Measurements from ENCODE around the gene CD300LG.
"Not testable (repeated sequence)": the region's sequence is repeated elsewhere in the genome, so short reads cannot be mapped to it uniquely, and the experiment has no call there.

The CD300LG gene

GRCh38 chr17:43826206-43826605 is 20.8 kb upstream of the CD300LG start:
- DNase-seq = no peak

GRCh38 chr17:43827596-43827995 is 19.4 kb upstream of the CD300LG start:
- DNase-seq = no peak

DNA sequence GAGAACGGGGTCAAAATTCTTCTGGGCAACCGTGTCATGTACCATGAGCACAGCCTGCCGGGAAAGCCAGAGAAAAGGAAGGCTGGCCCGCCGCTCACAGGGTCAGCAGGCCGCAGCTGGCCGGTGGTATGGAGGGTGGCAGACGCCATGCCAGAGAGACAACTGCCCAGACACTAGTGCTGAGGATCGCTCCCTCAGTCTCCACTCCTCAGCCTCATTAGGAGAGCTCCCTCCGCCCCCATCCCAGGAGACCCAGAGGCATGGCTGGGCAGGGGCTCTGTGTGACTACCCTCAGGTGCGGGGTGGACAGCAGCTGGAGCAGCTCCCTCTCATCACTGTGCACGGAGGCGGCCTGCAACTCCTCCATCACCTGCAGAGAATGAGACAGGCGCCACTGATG is 17.2 kb upstream of the CD300LG start:
- DNase-seq = no peak

DNA sequence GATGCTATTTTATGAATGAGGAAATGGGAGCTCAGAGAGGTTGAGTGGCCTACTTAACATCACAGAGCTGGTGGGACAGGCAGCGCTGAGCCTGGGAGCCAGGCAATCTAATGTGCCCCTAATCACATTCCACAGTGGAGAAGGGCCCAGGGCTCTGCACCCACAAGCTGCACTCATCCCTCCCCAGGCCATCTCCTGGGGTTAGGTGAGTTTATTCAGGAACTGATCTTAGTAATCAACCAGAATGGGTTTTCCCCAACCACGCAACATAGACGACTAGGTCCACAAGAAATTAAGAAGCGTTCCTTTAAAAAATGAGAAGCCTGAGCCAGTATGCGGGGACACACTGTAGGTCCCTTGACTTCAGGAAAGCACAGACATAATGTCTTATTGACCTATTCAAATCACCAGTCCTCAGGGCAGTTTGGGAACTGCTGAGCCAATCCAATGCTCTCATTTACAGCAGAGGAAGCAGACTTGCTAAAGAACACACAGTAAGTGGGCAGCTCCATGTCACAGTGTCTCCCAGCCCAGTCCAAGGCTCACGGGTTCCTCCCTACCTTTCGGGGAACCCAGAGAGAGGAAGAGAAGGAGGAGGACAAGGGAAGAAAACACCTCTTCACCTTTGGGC is 16.4 kb upstream of the CD300LG start:
- DNase-seq = no peak

- no peak for DNase-seq
Observed at GRCh38 chr17:43831633-43832032, 15.3 kb upstream of the CD300LG start.

DNA sequence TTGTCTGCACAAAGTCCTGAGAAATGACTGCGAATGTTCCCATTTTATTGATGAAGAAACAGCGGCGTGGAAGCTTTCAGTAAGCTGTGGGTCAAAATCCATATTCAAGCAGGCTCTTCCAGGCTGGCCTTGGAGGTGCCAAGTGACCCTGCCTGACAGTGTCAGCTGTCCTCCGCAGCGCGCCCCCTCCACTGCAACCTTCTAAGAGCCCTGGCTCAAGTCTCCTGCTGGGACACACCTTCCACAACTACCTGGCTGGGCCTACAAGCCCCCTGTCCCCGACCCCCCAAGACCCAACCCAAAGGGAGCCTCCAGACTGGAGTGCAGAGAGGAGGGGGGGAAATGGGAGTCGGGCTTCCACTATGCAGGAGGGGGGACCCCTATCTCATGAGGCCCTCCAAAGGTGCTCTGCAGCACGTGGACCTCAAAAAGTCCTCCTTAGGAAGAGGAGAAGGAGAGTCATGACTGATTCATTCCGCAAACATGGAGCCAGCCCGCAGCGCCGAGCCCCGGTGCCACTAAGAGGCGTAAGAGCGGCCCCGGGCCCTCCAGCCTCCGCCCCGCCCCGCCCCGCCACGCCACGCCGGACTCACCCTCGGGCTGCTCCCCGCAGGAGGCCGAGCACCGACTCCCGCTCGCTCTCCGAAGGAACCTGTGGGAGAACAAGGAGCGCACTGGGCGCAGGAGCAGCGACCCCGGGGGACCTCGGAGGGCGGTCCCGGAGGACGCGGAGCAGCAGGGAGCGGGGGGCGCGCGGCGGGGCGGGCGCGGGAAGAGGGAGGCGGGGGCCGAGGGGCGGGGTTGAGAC is 14.6 kb upstream of the CD300LG start:
- DNase-seq = peak; percentile 66

GRCh38 chr17:43832976-43833829 is 13.8 kb upstream of the CD300LG start, which contains the start of gene MPP3:
Gene MPP3 (minus strand): TSS chr17:43833146. CDS start chr17:43831906, 1,240 bp downstream.
- DNase-seq = peak; percentile 83

DNA sequence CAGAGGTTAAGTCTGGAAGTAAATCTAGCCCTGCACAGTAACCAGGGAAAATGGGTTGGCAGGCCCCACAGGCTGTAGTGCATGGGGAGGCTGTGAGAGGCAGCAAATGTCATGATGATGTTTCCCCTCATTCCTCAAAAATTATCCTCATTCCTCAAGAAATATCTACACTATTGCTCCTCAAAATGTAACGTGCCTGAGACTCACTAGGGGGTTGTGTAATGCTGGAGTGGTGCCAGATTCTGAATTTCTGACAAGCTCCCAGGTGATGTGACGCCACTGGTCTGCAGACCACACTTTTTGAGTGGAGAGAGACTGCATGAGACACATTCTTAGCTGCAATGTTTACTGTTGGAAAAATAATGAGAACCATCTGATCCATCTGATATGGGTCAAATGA is 12.9 kb upstream of the CD300LG start:
- DNase-seq = no peak

GRCh38 chr17:43839670-43840108 is 7.3 kb upstream of the CD300LG start:
- DNase-seq = no peak

DNA sequence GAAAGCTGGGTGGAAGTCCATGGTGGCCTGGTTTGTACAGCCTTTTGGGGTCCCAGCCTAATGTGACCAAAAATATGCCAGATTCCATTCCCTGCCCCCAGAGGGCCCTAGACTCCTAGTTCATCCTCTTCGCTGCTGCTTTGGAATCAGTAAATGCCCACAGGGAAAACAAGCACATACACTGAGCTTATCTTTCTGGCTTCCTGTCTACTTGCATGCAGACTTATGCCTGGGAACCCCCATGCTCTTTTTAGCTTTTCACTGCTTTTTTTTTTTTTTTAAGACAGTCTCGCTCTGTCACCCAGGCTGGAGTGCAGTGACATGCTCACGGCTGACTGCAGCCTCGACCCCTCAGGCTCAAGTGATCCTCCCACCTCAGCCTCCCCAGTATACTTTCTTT is 6.2 kb upstream of the CD300LG start:
- DNase-seq = no peak

DNA sequence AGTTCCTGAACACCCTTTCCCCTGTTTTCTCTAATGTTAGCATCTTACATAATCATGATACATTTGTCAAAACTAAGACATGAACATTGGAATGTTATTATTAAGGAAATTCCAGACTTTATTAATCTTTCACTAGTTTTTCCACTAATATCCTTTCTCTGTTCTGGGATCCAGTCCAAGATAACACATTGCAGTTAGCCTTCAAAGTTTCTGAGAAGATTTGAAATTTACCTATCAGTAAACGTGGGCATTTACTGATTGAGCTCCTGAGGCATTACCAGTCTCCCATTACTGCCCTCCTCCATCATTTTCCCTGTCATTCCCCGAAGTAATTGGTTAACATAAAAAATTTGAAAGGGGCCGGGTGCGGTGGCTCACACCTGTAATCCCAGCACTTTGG is 5.7 kb upstream of the CD300LG start:
- DNase-seq = no peak

- DNase-seq = not testable (repeated sequence)
Observed at GRCh38 chr17:43842091-43842974, 4.6 kb upstream of the CD300LG start.

DNA sequence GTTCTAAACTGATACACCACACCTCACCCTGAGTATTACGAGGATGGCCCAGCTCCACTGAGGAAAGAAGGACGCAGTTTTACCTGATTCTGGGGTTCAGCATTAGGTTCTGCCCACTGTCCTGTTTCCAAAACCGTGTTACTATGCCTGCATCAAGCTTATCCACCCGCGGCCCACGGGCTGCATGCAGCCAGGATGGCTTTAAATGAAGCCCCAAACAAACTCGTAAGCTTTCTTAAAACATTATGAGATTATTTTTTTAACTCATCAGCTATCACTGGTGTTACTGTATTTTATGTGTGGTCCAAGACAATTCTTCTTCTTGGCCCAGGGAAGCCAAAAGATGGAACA is 4.0 kb upstream of the CD300LG start:
- DNase-seq = no peak

- no peak for DNase-seq
Observed at GRCh38 chr17:43844241-43844640, 2.7 kb upstream of the CD300LG start.

DNA sequence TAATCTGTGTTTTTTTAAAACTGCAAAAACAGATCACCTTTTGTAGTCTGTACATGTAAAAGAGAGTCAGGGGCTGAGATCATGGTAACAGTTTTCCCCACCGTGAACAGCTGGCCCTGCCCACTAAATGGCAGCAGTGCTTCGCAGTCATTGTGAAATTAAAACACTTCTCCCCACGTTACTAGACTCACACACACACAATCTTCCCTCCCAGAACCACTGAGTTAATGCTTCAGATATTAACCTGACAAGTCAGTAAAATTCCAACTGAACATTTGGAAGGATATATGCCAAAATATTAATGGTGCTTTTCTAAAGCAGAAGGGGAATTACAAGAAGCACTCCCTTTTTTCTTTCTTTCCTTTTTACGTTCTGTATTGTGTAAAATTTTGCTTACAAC is 1.2 kb upstream of the CD300LG start:
- no peak for DNase-seq

DNA sequence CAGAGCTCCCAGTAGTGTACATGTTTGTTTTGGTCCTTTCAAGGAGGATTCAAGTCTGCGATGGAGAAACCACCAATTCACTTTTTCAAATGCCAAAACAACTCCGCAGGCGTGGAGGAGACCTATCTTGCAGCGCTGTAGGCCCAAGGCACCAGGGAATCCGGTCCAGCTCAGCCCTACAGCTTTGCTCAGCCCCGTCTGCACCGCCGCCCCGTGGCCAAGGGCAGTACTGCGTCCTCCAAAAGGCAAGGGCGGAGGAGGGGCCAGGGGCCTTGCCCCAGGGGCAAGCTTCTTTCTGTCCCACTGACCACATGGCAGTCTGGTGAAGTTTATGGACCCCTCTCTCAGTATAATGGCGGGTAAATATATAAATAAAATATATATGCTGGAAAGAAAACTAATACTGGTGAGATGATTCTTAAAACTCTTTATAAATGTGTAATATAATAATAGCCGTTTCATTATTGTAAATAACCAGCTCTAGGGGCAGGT is 709 bp upstream of the CD300LG start:
- DNase-seq = peak; percentile 85

DNA sequence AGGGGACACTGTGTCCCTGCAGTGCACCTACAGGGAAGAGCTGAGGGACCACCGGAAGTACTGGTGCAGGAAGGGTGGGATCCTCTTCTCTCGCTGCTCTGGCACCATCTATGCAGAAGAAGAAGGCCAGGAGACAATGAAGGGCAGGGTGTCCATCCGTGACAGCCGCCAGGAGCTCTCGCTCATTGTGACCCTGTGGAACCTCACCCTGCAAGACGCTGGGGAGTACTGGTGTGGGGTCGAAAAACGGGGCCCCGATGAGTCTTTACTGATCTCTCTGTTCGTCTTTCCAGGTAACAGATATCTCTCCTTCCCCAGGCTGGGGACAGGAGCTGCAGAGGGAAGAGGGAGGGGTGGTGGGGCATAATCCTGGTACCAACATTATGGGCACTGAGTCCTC is 1.6 kb downstream of the CD300LG start:
- no peak for DNase-seq

GRCh38 chr17:43849116-43849515 is 2.1 kb downstream of the CD300LG start:
- DNase-seq = no peak

- DNase-seq = no peak
Observed at GRCh38 chr17:43852571-43852970, 5.6 kb downstream of the CD300LG start.

- DNase-seq = no peak
Observed at GRCh38 chr17:43853546-43853945, 6.6 kb downstream of the CD300LG start.

DNA sequence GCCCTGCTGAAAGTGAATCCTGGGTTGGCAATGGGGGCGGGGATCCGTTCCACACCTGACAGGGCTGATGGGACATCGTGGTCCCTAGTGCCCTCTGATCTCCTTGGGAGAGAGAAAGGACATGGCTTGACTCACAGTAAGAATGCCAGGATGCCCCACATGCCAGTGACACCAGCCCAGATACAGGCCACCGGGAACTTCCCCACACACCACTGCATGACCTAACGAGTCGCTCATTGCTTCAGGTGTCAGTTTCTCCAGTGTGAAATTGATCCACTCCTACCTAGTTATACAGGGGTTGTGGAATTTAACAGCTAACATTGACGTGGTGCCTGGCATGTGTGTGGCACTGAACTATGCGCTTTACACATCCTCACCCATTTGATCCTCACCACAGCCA is 7.5 kb downstream of the CD300LG start:
- DNase-seq = no peak

GRCh38 chr17:43855061-43855460 is 8.1 kb downstream of the CD300LG start:
- DNase-seq = no peak
